A673 (cell line): ENCODE data around the gene NTRK1. TPM values are rescaled to one million over a fixed set of nuclear protein-coding genes. Genes with fewer than 3 reads are reported as not detected.

Experiments
- BruUV-seq: library from RNA; stranded (reverse); fragments of 400-500 nt; replicated peaks from 2 replicates; lab custom pipeline; 2021; lab: Mats Ljungman, UMichigan
- CTCF ChIA-PET: fragments of 300-600 bp; sonication (Branson Sonifier 250); formaldehyde crosslinking; loops from one replicate; lab custom pipeline; 2022; ENCODE audit warnings: antibody characterized with exemption; lab: Charles Lee
- POLR2A ChIA-PET: fragments of 300-600 bp; sonication (Branson Sonifier 250); formaldehyde crosslinking; loops from one replicate; lab custom pipeline; 2022; ENCODE audit warnings: antibody characterized with exemption; ENCODE audit not compliant: low non-redundant PET; lab: Charles Lee
- DNase-seq: peaks from one replicate; pipeline ENCODE4 v3.0.0-alpha.2; 2015; ENCODE audit warnings: low spot score
- H3K27ac ChIP-seq: fragments of 200-600 bp; sonication (generic); 2 replicates; pipeline ENCODE4 v1.5.1; 2016; ENCODE audit warnings: mixed run types, low read depth, mild to moderate bottlenecking, mixed read lengths, antibody characterized with exemption, low read length; ENCODE audit not compliant: poor library complexity, severe bottlenecking
- H3K27me3 ChIP-seq: fragments of 200-600 bp; sonication (generic); replicated peaks from 2 replicates; pipeline ENCODE4 v1.6.1; 2017; ENCODE audit warnings: mixed run types, low read depth, mild to moderate bottlenecking, mixed read lengths, antibody characterized with exemption, low read length; ENCODE audit not compliant: insufficient read depth, poor library complexity
- H3K36me3 ChIP-seq: fragments of 200-600 bp; sonication (generic); 2 replicates; pipeline ENCODE4 v1.6.1; 2016; ENCODE audit warnings: mixed run types, mild to moderate bottlenecking, mixed read lengths, antibody characterized with exemption, low read length; ENCODE audit not compliant: insufficient read depth, poor library complexity, severe bottlenecking
- H3K4me1 ChIP-seq: fragments of 200-600 bp; sonication (generic); 2 replicates; pipeline ENCODE4 v1.6.1; 2017; ENCODE audit warnings: mixed run types, mild to moderate bottlenecking, mixed read lengths, antibody characterized with exemption, low read length; ENCODE audit not compliant: insufficient read depth, poor library complexity, severe bottlenecking
- H3K4me3 ChIP-seq: fragments of 200-600 bp; sonication (generic); 2 replicates; pipeline ENCODE4 v1.5.1; 2016; ENCODE audit warnings: low read depth, mixed run types, mild to moderate bottlenecking, mixed read lengths, low read length; ENCODE audit not compliant: poor library complexity, severe bottlenecking
- H3K9me3 ChIP-seq: fragments of 200-600 bp; sonication (generic); 2 replicates; pipeline ENCODE4 v1.6.1; 2016; ENCODE audit warnings: mixed run types, low read depth, mild to moderate bottlenecking, mixed read lengths, antibody characterized with exemption, low read length; ENCODE audit not compliant: poor library complexity, severe bottlenecking
- CTCF ChIP-seq: fragments of 300-800, 200-600 bp; sonication (generic); conservative IDR thresholded peaks from 2 replicates; pipeline ENCODE4 v1.5.1; 2017; ENCODE audit warnings: low read depth, mild to moderate bottlenecking, antibody characterized with exemption, low read length, moderate library complexity, mixed read lengths
- EZH2 ChIP-seq: fragments of 200-600 bp; sonication (generic); IDR thresholded peaks from 2 replicates; pipeline ENCODE4 v1.6.1; 2017; ENCODE audit warnings: borderline replicate concordance, low read depth, mild to moderate bottlenecking, mixed read lengths, antibody characterized with exemption, low read length; ENCODE audit not compliant: poor library complexity, severe bottlenecking
- intact Hi-C: fragments of 100-400 bp; cut with micrococcal nuclease; formaldehyde crosslinking; loops from one replicate; pipeline ENCODE4 v1.10.0; 2022; ENCODE audit not compliant: unreplicated experiment
- total RNA-seq: library from RNA; stranded (reverse); gene quantifications from 2 replicates; pipeline ENCODE4 v1.2.3, GENCODE V29; 2021

Gene NTRK1
- total RNA-seq, 1 experiment from 2014 or later: 5.1 TPM

- Histone ChIP-seq H3K4me1 (no peaks in the 10 kb centered on the region), H3K9me3 (no peaks in the 10 kb centered on the region), H3K27me3 (no peaks in the 10 kb centered on the region), H3K4me3 (no peak overlapping the region), H3K27ac (no peak overlapping the region), H3K36me3 (no peaks in the 10 kb centered on the region)
- DNase-seq: no peak
- CTCF ChIA-PET: no interaction called here
- BruUV-seq: no TSS peak
- intact Hi-C loops: no loop called here
- TF ChIP-seq CTCF (no peak), EZH2 (no peak)
- POLR2A ChIA-PET: no interaction called here
Observed at GRCh38 chr1:156901966-156902915, 41.6 kb downstream of the NTRK1 start.

GRCh38 chr1:156903328-156904091 is 42.8 kb downstream of the NTRK1 start:
- CTCF ChIA-PET: no interaction called here
- intact Hi-C loops: no loop called here
- H3K4me1 ChIP-seq: no peaks in the 10 kb centered on the region
- no TSS peak for BruUV-seq
- no peak for DNase-seq
- POLR2A ChIA-PET: no interaction called here
- H3K27ac ChIP-seq: no peak overlapping the region
- H3K9me3 ChIP-seq: no peaks in the 10 kb centered on the region
- no peak for TF ChIP-seq EZH2
- TF ChIP-seq CTCF: no peak
- H3K36me3 ChIP-seq: no peaks in the 10 kb centered on the region
- no peak overlapping the region for H3K4me3 ChIP-seq
- H3K27me3 ChIP-seq: no peaks in the 10 kb centered on the region

- H3K27me3 ChIP-seq: no peaks in the 10 kb centered on the region
- H3K4me3 ChIP-seq: no peak overlapping the region
- DNase-seq: no peak
- intact Hi-C loops: no loop called here
- H3K27ac ChIP-seq: no peak overlapping the region
- no peaks in the 10 kb centered on the region for H3K4me1 ChIP-seq
- POLR2A ChIA-PET: no interaction called here
- BruUV-seq: no TSS peak
- H3K9me3 ChIP-seq: no peaks in the 10 kb centered on the region
- H3K36me3 ChIP-seq: no peaks in the 10 kb centered on the region
- CTCF ChIA-PET: no interaction called here
- TF ChIP-seq CTCF (no peak), EZH2 (no peak)
Observed at GRCh38 chr1:156904187-156904959, 43.7 kb downstream of the NTRK1 start.
